Tibial nerve (tissue), 4 donors: Measurements from ENCODE around the gene SLX9. TPM values are rescaled to one million over a fixed set of nuclear protein-coding genes. Genes with fewer than 3 reads are reported as not detected.
A peak's percentile ranks its signal among the peaks of the same experiment; 100 is the strongest.

Source experiments
- DNase-seq, 2 donors: peaks; one replicate each; pipeline ENCODE4 v3.0.0-alpha.2; 2019; ENCODE audit warnings: low spot score in 2 of 2
- H3K27ac ChIP-seq, 4 donors: fragments of 200-600 bp; sonication (generic) in 3 of 4; one replicate each; pipeline ENCODE4 v1.5.1; 2017 to 2019; ENCODE audit warnings: mild to moderate bottlenecking in 1 of 4
- H3K27me3 ChIP-seq, 2 donors: fragments of 200-600 bp; sonication (generic) in 1 of 2; one replicate each; pipeline versions ENCODE4 v1.5.1 to v1.6.0; 2017 to 2019
- H3K36me3 ChIP-seq, 3 donors: fragments of 200-600 bp; sonication (generic); one replicate each; pipeline ENCODE4 v1.5.1; 2018 to 2019
- H3K4me1 ChIP-seq, 4 donors: fragments of 200-600 bp; sonication (generic) in 3 of 4; one replicate each; pipeline ENCODE4 v1.5.1; 2017 to 2019
- H3K4me3 ChIP-seq, 4 donors: fragments of 200-600 bp; sonication (generic) in 3 of 4; one replicate each; pipeline ENCODE4 v1.5.1; 2017 to 2019; ENCODE audit warnings: mild to moderate bottlenecking in 1 of 4, moderate library complexity in 1 of 4
- H3K9me3 ChIP-seq, 4 donors: fragments of 200-600 bp; sonication (generic) in 3 of 4; one replicate each; pipeline ENCODE4 v1.5.1; 2017 to 2019
- CTCF ChIP-seq, 5 experiments: fragments of 200-600 bp in 3 of 5; fragments of 450-650 bp in 2 of 5; sonication (generic) in 3 of 5; IDR thresholded peaks; one replicate each; pipeline ENCODE4 v1.5.1; 2016 to 2019; ENCODE audit warnings: antibody characterized with exemption in 5 of 5, mild to moderate bottlenecking in 3 of 5, moderate library complexity in 2 of 5
- EP300 ChIP-seq, 2 donors: sonication (generic); formaldehyde crosslinking; IDR thresholded peaks; one replicate each; pipeline ENCODE4 v1.6.1; 2017; ENCODE audit warnings: antibody characterized with exemption in 2 of 2, mild to moderate bottlenecking in 1 of 2
- POLR2A ChIP-seq, 2 donors: fragments of 450-650 bp; IDR thresholded peaks; one replicate each; pipeline ENCODE4 v1.6.1; 2017; ENCODE audit warnings: antibody characterized with exemption in 2 of 2, mild to moderate bottlenecking in 2 of 2, moderate library complexity in 2 of 2
- WGBS, 2 donors: methylation state at CpG; one replicate each; pipeline ENCODE4 v1.1.5; 2018; 5-methylcytosine and 5-hydroxymethylcytosine counted together
- total RNA-seq, 4 donors: library from RNA; depleted of rRNA; stranded (reverse); fragments of >200 nt; gene quantifications; one replicate each; pipeline ENCODE4 v1.1.0, GENCODE V29; 2016

The SLX9 gene
- 10 to 100 TPM in 2 of 4 donors, 1 to 10 TPM in 2; 3.7 to 19.8 (median 13.3) TPM for total RNA-seq

GRCh38 chr21:44939532-44940115, at the start of gene SLX9:
Gene SLX9, plus strand, starts transcription at chr21:44940029. Its CDS starts 29 bp downstream, at chr21:44940058.
- 3 to 6% methylated on average over 16 to 60 of the region's 69 CpGs for WGBS, 2 donors
- peaks cover 0 to 32% (median 0%) of the 10 kb centered on the region in 3 donors for H3K36me3 ChIP-seq
- no peak for DNase-seq
- H3K4me1 ChIP-seq: peaks cover 0 to 37% (median 18%) of the 10 kb centered on the region in 4 donors
- no peaks in the 10 kb centered on the region for H3K27me3 ChIP-seq
- H3K4me3 ChIP-seq: peak within 1 kb of the TSS; percentile 67 to 89 (median 86)
- TF ChIP-seq CTCF (IDR thresholded peaks at IDR 0.05) (peak in 1 of 5 experiments; percentile 26), POLR2A (IDR thresholded peaks at IDR 0.05) (peak in 1 of 2 donors; percentile 39), EP300 (IDR thresholded peaks at IDR 0.05) (peak in 1 of 2 donors; percentile 59)
- H3K9me3 ChIP-seq: no peaks in the 10 kb centered on the region
- H3K27ac ChIP-seq: peak within 1 kb of the TSS in 3 of 4 donors; percentile 68 to 75 (median 72)

GRCh38 chr21:44890338-44890931, 49.4 kb upstream of the SLX9 start:
- no peak for DNase-seq
- Histone ChIP-seq H3K4me3 (no peak overlapping the region), H3K4me1 (no peaks in the 10 kb centered on the region), H3K36me3 (no peaks in the 10 kb centered on the region), H3K9me3 (no peaks in the 10 kb centered on the region), H3K27me3 (no peaks in the 10 kb centered on the region), H3K27ac (no peak overlapping the region)
- no peak for TF ChIP-seq CTCF (IDR thresholded peaks at IDR 0.05)
- TF ChIP-seq EP300 (IDR thresholded peaks at IDR 0.05): no peak
- no peak for TF ChIP-seq POLR2A (IDR thresholded peaks at IDR 0.05)
- WGBS, 2 donors: 67 to 77% methylated on average over 16 to 19 of the region's 24 CpGs

GRCh38 chr21:44890961-44891541, 48.8 kb upstream of the SLX9 start:
- TF ChIP-seq CTCF (IDR thresholded peaks at IDR 0.05): no peak
- no peak for TF ChIP-seq EP300 (IDR thresholded peaks at IDR 0.05)
- no peak for TF ChIP-seq POLR2A (IDR thresholded peaks at IDR 0.05)
- Histone ChIP-seq H3K27ac (no peak overlapping the region), H3K4me1 (no peaks in the 10 kb centered on the region), H3K9me3 (no peaks in the 10 kb centered on the region), H3K36me3 (no peaks in the 10 kb centered on the region), H3K4me3 (no peak overlapping the region), H3K27me3 (no peaks in the 10 kb centered on the region)
- WGBS, 2 donors: 74 to 89% methylated on average over 6 to 7 of the region's 9 CpGs
- no peak for DNase-seq

- WGBS, 2 donors: 90 to 93% methylated on average over 2 to 15 of the region's 15 CpGs
- Histone ChIP-seq H3K4me3 (no peak overlapping the region), H3K4me1 (no peaks in the 10 kb centered on the region), H3K27ac (no peak overlapping the region), H3K27me3 (no peaks in the 10 kb centered on the region), H3K9me3 (no peaks in the 10 kb centered on the region), H3K36me3 (no peaks in the 10 kb centered on the region)
- no peak for DNase-seq
- TF ChIP-seq EP300 (IDR thresholded peaks at IDR 0.05) (no peak), CTCF (IDR thresholded peaks at IDR 0.05) (no peak), POLR2A (IDR thresholded peaks at IDR 0.05) (no peak)
Observed at GRCh38 chr21:44891631-44892031, 48.2 kb upstream of the SLX9 start.

- WGBS, 2 donors: 37 to 55% methylated on average over 11 to 19 of the region's 19 CpGs
- no peaks in the 10 kb centered on the region for H3K27me3 ChIP-seq
- no peak overlapping the region for H3K27ac ChIP-seq
- H3K36me3 ChIP-seq: no peaks in the 10 kb centered on the region
- no peak overlapping the region for H3K4me3 ChIP-seq
- no peak for TF ChIP-seq POLR2A (IDR thresholded peaks at IDR 0.05)
- TF ChIP-seq EP300 (IDR thresholded peaks at IDR 0.05): no peak
- no peak for TF ChIP-seq CTCF (IDR thresholded peaks at IDR 0.05)
- DNase-seq: no peak
- H3K9me3 ChIP-seq: no peaks in the 10 kb centered on the region
- no peaks in the 10 kb centered on the region for H3K4me1 ChIP-seq
Observed at GRCh38 chr21:44892095-44892494, 47.7 kb upstream of the SLX9 start.
